GM12878 (cell line): Measurements from ENCODE around the gene FBN2.

Source experiments
- ATF3 ChIP-seq: IDR thresholded peaks from 2 replicates; pipeline ENCODE4 v1.6.1; 2011; ENCODE audit warnings: low read depth, mild to moderate bottlenecking, low read length, moderate library complexity, borderline replicate concordance; ENCODE audit errors: extremely low read depth
- CEBPB ChIP-seq, 2 experiments: fragments of 150-350 bp in 1 of 2; IDR thresholded peaks; 2 replicates each; pipeline ENCODE4 v1.6.1; 2012 to 2014; ENCODE audit warnings: low read depth in 2 of 2, low read length in 2 of 2, borderline replicate concordance in 1 of 2, inconsistent platforms in 1 of 2
- CTCF ChIP-seq, 3 experiments: IDR thresholded peaks in 2 of 3; conservative IDR thresholded peaks in 1 of 3; 2 replicates each; pipeline ENCODE4 v1.5.1; 2011; ENCODE audit warnings: low read depth in 3 of 3, low read length in 3 of 3, mild to moderate bottlenecking in 3 of 3, control low read depth in 2 of 3, moderate library complexity in 2 of 3, inconsistent platforms in 1 of 3, mixed read lengths in 1 of 3; ENCODE audit not compliant: control insufficient read depth in 2 of 3, insufficient read depth in 1 of 3; ENCODE audit errors: extremely low read depth in 1 of 3
- FOS ChIP-seq: IDR thresholded peaks from 3 replicates; pipeline ENCODE4 v1.6.1; 2011; ENCODE audit warnings: borderline replicate concordance; ENCODE audit not compliant: insufficient read length; ENCODE audit errors: extremely low read depth
- LARP7 ChIP-seq: fragments of 450-650 bp; IDR thresholded peaks from 2 replicates; pipeline ENCODE4 v1.6.1; 2017; ENCODE audit warnings: mild to moderate bottlenecking
- PBX3 ChIP-seq: IDR thresholded peaks from 2 replicates; pipeline ENCODE4 v1.6.1; 2011; ENCODE audit warnings: mild to moderate bottlenecking, low read depth, low read length, moderate library complexity; ENCODE audit not compliant: insufficient replicate concordance
- POLR2A ChIP-seq: IDR thresholded peaks from 2 replicates; pipeline ENCODE4 v1.6.1; 2011; ENCODE audit warnings: low read depth, mild to moderate bottlenecking, low read length
- POLR2AphosphoS5 ChIP-seq: IDR thresholded peaks from 2 replicates; pipeline ENCODE4 v1.6.1; 2011; ENCODE audit warnings: mild to moderate bottlenecking, low read length, inconsistent platforms
- PRDM15 ChIP-seq: fragments of 450-650 bp; formaldehyde crosslinking; IDR thresholded peaks from 2 replicates; pipeline ENCODE4 v1.4.0; 2020; ENCODE audit warnings: mild to moderate bottlenecking, moderate library complexity
- SMARCA5 ChIP-seq: fragments of 450-650 bp; IDR thresholded peaks from 2 replicates; pipeline ENCODE4 v1.6.1; 2017; ENCODE audit warnings: mild to moderate bottlenecking
- ZNF592 ChIP-seq: fragments of 450-650 bp; IDR thresholded peaks from 2 replicates; pipeline ENCODE4 v1.6.1; 2017; ENCODE audit warnings: mild to moderate bottlenecking, moderate library complexity

GRCh38 chr5:128472919-128473318, 65.1 kb downstream of the FBN2 start:
- no peak for TF ChIP-seq LARP7
- no peak for TF ChIP-seq ATF3
- no peak for TF ChIP-seq CTCF (IDR thresholded peaks at IDR 0.05 in 2 of 3, conservative IDR thresholded peaks at IDR 0.05 in 1 of 3; ENCODE audit: control insufficient read depth in 2 of 3, extremely low read depth in 1 of 3, insufficient read depth in 1 of 3, low read depth in 3 of 3, low read length in 3 of 3)
- no peak for TF ChIP-seq FOS
- TF ChIP-seq POLR2AphosphoS5, result no peak
- TF ChIP-seq PRDM15, result no peak
- no peak for TF ChIP-seq CEBPB (IDR thresholded peaks at IDR 0.05; ENCODE audit: borderline replicate concordance in 1 of 2, low read depth in 2 of 2, low read length in 2 of 2)
- TF ChIP-seq ZNF592, result no peak
- TF ChIP-seq PBX3, result no peak
- TF ChIP-seq POLR2A, result no peak
- TF ChIP-seq SMARCA5, result no peak
